ENCODE results near the gene MSMO1. TPM values are rescaled to one million over a fixed set of nuclear protein-coding genes. Genes with fewer than 3 reads are reported as not detected.

The MSMO1 gene
- total RNA-seq, 4 donors from 2014 or later, result 48.3 to 165 (median 104) TPM

MicroRNA genes within 50 kb of the gene (microRNA counts, 767-probe panel; counts per million panel counts)
- microRNA hsa-miR-578, result 0 to 358 counts per million in 2 donors

Small RNAs within 50 kb of the gene (microRNA-seq; reads per million reads assigned to microRNA genes)
- gene MIR578 (ENCODE audit: borderline number of aligned reads in 1 of 2, borderline replicate concordance in 2 of 2), result 0 reads per million in 2 donors

Other genes with a start within 250 kb of the MSMO1 start
- 10 to 100 TPM in 3 of 4 donors, 1 to 10 TPM in 1; 7.0 to 12.6 (median 11.4) TPM for gene TMEM192, start 214.8 kb upstream of the MSMO1 start, total RNA-seq
- 10 to 100 TPM; 15.1 to 15.9 (median 15.7) TPM for gene KLHL2, start 120.1 kb upstream of the MSMO1 start, total RNA-seq
- 10 to 100 TPM; 25.2 to 66.2 (median 41.9) TPM for gene CPE, start 51.3 kb downstream of the MSMO1 start, total RNA-seq